ENCODE results near the gene KDM8. TPM values are rescaled to one million over a fixed set of nuclear protein-coding genes. Genes with fewer than 3 reads are reported as not detected.

The KDM8 gene
- total RNA-seq, 1 donor from 2014 or later: 15.6 TPM

- H3K4me1 Mint-ChIP-seq: no peaks in the 10 kb centered on the region
- no peak for DNase-seq (ENCODE audit: low read depth, low spot score)
- H3K9me3 Mint-ChIP-seq: no peaks in the 10 kb centered on the region
- H3K27ac Mint-ChIP-seq (ENCODE audit: unreplicated experiment): no peak overlapping the region
- H3K4me3 Mint-ChIP-seq: no peak overlapping the region
- H3K27me3 Mint-ChIP-seq (ENCODE audit: low read depth): no peaks in the 10 kb centered on the region
- no peaks in the 10 kb centered on the region for H3K36me3 Mint-ChIP-seq (ENCODE audit: low read depth)
- TF ChIP-seq CTCF (conservative IDR thresholded peaks at IDR 0.05): no peak
Observed at GRCh38 chr16:27224741-27225300, 21.5 kb downstream of the KDM8 start.

- H3K27ac Mint-ChIP-seq (ENCODE audit: unreplicated experiment): no peak overlapping the region
- H3K9me3 Mint-ChIP-seq: no peaks in the 10 kb centered on the region
Observed at GRCh38 chr16:27225536-27226360, 22.4 kb downstream of the KDM8 start.

GRCh38 chr16:27226476-27226875 lies 23.1 kb downstream of the KDM8 start:
- Mint-ChIP-seq H3K27ac (ENCODE audit: unreplicated experiment) (peak overlapping the region; percentile 50), H3K9me3 (no peaks in the 10 kb centered on the region), H3K4me3 (no peak overlapping the region), H3K27me3 (ENCODE audit: low read depth) (no peaks in the 10 kb centered on the region), H3K4me1 (no peaks in the 10 kb centered on the region), H3K36me3 (ENCODE audit: low read depth) (no peaks in the 10 kb centered on the region)
- no peak for TF ChIP-seq CTCF (conservative IDR thresholded peaks at IDR 0.05)
- DNase-seq (ENCODE audit: low read depth, low spot score): no peak

More at GRCh38 chr16:27225536-27226360, 22.4 kb downstream of the KDM8 start:
- Mint-ChIP-seq H3K4me1 (no peaks in the 10 kb centered on the region), H3K27me3 (ENCODE audit: low read depth) (no peaks in the 10 kb centered on the region), H3K4me3 (no peak overlapping the region), H3K36me3 (ENCODE audit: low read depth) (no peaks in the 10 kb centered on the region)
- no peak for DNase-seq (ENCODE audit: low read depth, low spot score)
- no peak for TF ChIP-seq CTCF (conservative IDR thresholded peaks at IDR 0.05)

- no peaks in the 10 kb centered on the region for H3K4me1 Mint-ChIP-seq
- DNase-seq (ENCODE audit: low read depth, low spot score): no peak
- no peaks in the 10 kb centered on the region for H3K9me3 Mint-ChIP-seq
- no peaks in the 10 kb centered on the region for H3K27me3 Mint-ChIP-seq (ENCODE audit: low read depth)
- TF ChIP-seq CTCF (conservative IDR thresholded peaks at IDR 0.05): no peak
- no peak overlapping the region for H3K4me3 Mint-ChIP-seq
- H3K36me3 Mint-ChIP-seq (ENCODE audit: low read depth): no peaks in the 10 kb centered on the region
- no peak overlapping the region for H3K27ac Mint-ChIP-seq (ENCODE audit: unreplicated experiment)
Observed at GRCh38 chr16:27226976-27227705, 23.8 kb downstream of the KDM8 start.

GRCh38 chr16:27228045-27228444 lies 24.7 kb downstream of the KDM8 start:
- Mint-ChIP-seq H3K4me3 (no peak overlapping the region), H3K9me3 (no peaks in the 10 kb centered on the region), H3K4me1 (no peaks in the 10 kb centered on the region), H3K36me3 (ENCODE audit: low read depth) (no peaks in the 10 kb centered on the region), H3K27ac (ENCODE audit: unreplicated experiment) (no peak overlapping the region), H3K27me3 (ENCODE audit: low read depth) (no peaks in the 10 kb centered on the region)
- no peak for TF ChIP-seq CTCF (conservative IDR thresholded peaks at IDR 0.05)
- no peak for DNase-seq (ENCODE audit: low read depth, low spot score)
